Tibial nerve (tissue), 4 donors: ENCODE data around the gene ZBTB8B. TPM values are rescaled to one million over a fixed set of nuclear protein-coding genes. Genes with fewer than 3 reads are reported as not detected.
"Not testable (repeated sequence)": the region's sequence is repeated elsewhere in the genome, so short reads cannot be mapped to it uniquely, and the experiment has no call there.

Source experiments
- DNase-seq, 2 donors: peaks; one replicate each; pipeline ENCODE4 v3.0.0-alpha.2; 2019; ENCODE audit warnings: low spot score in 2 of 2
- H3K27ac ChIP-seq, 4 donors: fragments of 200-600 bp; sonication (generic) in 3 of 4; one replicate each; pipeline ENCODE4 v1.5.1; 2017 to 2019; ENCODE audit warnings: mild to moderate bottlenecking in 1 of 4
- H3K27me3 ChIP-seq, 2 donors: fragments of 200-600 bp; sonication (generic) in 1 of 2; one replicate each; pipeline versions ENCODE4 v1.5.1 to v1.6.0; 2017 to 2019
- H3K36me3 ChIP-seq, 3 donors: fragments of 200-600 bp; sonication (generic); one replicate each; pipeline ENCODE4 v1.5.1; 2018 to 2019
- H3K4me1 ChIP-seq, 4 donors: fragments of 200-600 bp; sonication (generic) in 3 of 4; one replicate each; pipeline ENCODE4 v1.5.1; 2017 to 2019
- H3K4me3 ChIP-seq, 4 donors: fragments of 200-600 bp; sonication (generic) in 3 of 4; one replicate each; pipeline ENCODE4 v1.5.1; 2017 to 2019; ENCODE audit warnings: mild to moderate bottlenecking in 1 of 4, moderate library complexity in 1 of 4
- H3K9me3 ChIP-seq, 4 donors: fragments of 200-600 bp; sonication (generic) in 3 of 4; one replicate each; pipeline ENCODE4 v1.5.1; 2017 to 2019
- CTCF ChIP-seq, 5 experiments: fragments of 200-600 bp in 3 of 5; fragments of 450-650 bp in 2 of 5; sonication (generic) in 3 of 5; IDR thresholded peaks; one replicate each; pipeline ENCODE4 v1.5.1; 2016 to 2019; ENCODE audit warnings: antibody characterized with exemption in 5 of 5, mild to moderate bottlenecking in 3 of 5, moderate library complexity in 2 of 5
- EP300 ChIP-seq, 2 donors: sonication (generic); formaldehyde crosslinking; IDR thresholded peaks; one replicate each; pipeline ENCODE4 v1.6.1; 2017; ENCODE audit warnings: antibody characterized with exemption in 2 of 2, mild to moderate bottlenecking in 1 of 2
- POLR2A ChIP-seq, 2 donors: fragments of 450-650 bp; IDR thresholded peaks; one replicate each; pipeline ENCODE4 v1.6.1; 2017; ENCODE audit warnings: antibody characterized with exemption in 2 of 2, mild to moderate bottlenecking in 2 of 2, moderate library complexity in 2 of 2
- WGBS, 2 donors: methylation state at CpG; one replicate each; pipeline ENCODE4 v1.1.5; 2018; 5-methylcytosine and 5-hydroxymethylcytosine counted together
- total RNA-seq, 4 donors: library from RNA; depleted of rRNA; stranded (reverse); fragments of >200 nt; gene quantifications; one replicate each; pipeline ENCODE4 v1.1.0, GENCODE V29; 2016

ZBTB8B gene
- total RNA-seq, 4 donors from 2014 or later: 0.21 TPM; not detected in 3

DNA sequence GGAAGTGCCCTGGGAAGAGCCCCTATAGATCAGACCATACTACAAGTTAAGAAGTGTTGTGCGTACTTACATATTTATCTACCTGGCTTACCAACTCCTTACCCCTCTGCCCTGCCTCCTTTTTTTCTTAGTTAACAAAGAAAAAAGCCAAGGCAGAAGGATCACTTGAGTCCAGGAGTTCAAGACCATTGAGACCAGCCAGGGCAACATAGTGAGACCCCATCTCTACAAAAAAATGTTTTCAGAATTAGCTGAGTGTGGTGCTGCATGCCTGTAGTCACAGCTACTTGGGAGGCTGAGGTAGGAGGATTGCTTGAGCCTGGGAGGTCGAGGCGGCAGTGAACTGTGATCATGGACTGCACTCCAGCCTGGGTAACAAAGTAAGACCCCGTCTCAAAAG lies 1.9 kb downstream of the ZBTB8B start:
- Histone ChIP-seq H3K9me3 (no peaks in the 10 kb centered on the region), H3K36me3 (no peaks in the 10 kb centered on the region), H3K4me3 (no peak overlapping the region), H3K4me1 (peaks cover 0 to 17% (median 11%) of the 10 kb centered on the region in 4 donors), H3K27me3 (peaks cover 0 to 59% of the 10 kb centered on the region in 2 donors), H3K27ac (no peak overlapping the region)
- TF ChIP-seq EP300 (IDR thresholded peaks at IDR 0.05) (no peak), CTCF (IDR thresholded peaks at IDR 0.05) (no peak), POLR2A (IDR thresholded peaks at IDR 0.05) (no peak)
- 94% methylated on average over 4 of the region's 4 CpGs for WGBS, 2 donors
- DNase-seq: no peak

DNA sequence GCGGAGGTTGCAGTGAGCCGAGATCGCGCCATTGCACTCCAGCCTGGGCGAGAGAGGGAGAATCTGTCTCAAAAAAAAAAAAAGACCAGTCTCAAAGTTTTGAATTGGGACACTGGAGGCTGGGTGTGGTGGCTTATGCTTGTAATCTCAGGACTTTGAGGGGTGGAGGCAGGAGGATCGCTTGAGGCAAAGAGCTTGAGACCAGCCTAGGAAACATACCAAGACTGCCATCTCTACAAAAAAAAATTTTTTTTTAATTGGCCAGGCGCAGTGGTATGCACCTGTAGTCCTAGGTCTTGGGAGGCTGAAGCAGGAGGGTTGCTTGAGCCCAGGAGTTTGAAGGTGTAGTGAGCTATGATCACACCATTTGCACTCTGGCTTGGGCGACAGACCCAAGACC lies 3.9 kb downstream of the ZBTB8B start:
- TF ChIP-seq EP300 (IDR thresholded peaks at IDR 0.05) (no peak), POLR2A (IDR thresholded peaks at IDR 0.05) (no peak), CTCF (IDR thresholded peaks at IDR 0.05) (no peak)
- WGBS, 2 donors: 93 to 94% methylated on average over 8 of the region's 8 CpGs
- Histone ChIP-seq H3K4me1 (peaks cover 0 to 17% (median 11%) of the 10 kb centered on the region in 4 donors), H3K27me3 (peaks cover 0 to 58% of the 10 kb centered on the region in 2 donors), H3K27ac (no peak overlapping the region), H3K36me3 (no peaks in the 10 kb centered on the region), H3K4me3 (no peak overlapping the region), H3K9me3 (no peaks in the 10 kb centered on the region)
- no peak for DNase-seq

GRCh38 chr1:32470431-32470830 lies 5.6 kb downstream of the ZBTB8B start:
- peaks cover 0 to 4% (median 2%) of the 10 kb centered on the region in 4 donors for H3K4me1 ChIP-seq
- TF ChIP-seq EP300 (IDR thresholded peaks at IDR 0.05) (no peak), POLR2A (IDR thresholded peaks at IDR 0.05) (no peak), CTCF (IDR thresholded peaks at IDR 0.05) (no peak)
- H3K27ac ChIP-seq: no peak overlapping the region
- H3K27me3 ChIP-seq: peaks cover 0 to 41% of the 10 kb centered on the region in 2 donors
- no peaks in the 10 kb centered on the region for H3K9me3 ChIP-seq
- WGBS, 2 donors: 84 to 87% methylated on average over 11 of the region's 11 CpGs
- H3K4me3 ChIP-seq: no peak overlapping the region
- no peak for DNase-seq
- H3K36me3 ChIP-seq: no peaks in the 10 kb centered on the region

DNA sequence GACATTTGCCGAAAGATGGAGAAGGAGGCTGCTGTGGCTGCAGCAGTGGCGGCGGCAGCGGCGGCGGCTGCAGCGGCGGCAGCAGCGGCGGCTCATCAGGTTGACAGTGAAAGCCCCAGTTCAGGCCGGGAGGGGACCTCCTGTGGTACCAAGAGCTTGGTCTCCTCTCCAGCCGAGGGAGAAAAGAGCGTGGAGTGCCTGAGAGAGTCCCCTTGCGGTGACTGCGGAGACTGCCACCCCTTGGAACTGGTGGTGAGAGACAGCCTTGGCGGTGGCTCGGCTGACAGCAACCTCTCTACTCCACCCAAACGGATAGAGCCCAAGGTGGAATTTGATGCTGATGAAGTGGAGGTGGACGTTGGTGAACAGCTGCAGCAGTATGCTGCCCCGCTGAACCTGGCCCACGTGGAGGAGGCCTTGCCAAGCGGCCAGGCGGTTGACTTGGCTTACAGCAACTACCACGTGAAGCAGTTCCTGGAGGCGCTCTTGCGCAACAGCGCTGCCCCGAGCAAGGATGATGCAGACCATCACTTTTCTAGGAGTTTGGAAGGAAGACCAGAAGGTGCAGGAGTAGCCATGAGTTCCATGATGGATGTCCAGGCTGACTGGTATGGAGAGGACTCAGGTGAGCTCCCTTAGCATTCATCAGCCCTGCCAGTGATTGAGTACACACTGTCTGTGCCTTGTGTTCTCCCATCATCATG lies 6.3 kb downstream of the ZBTB8B start:
- Histone ChIP-seq H3K4me1 (no peaks in the 10 kb centered on the region), H3K27me3 (peaks cover 0 to 34% of the 10 kb centered on the region in 2 donors), H3K27ac (no peak overlapping the region), H3K9me3 (no peaks in the 10 kb centered on the region), H3K36me3 (no peaks in the 10 kb centered on the region), H3K4me3 (no peak overlapping the region)
- no peak for DNase-seq
- WGBS, 2 donors: 69 to 75% methylated on average over 28 of the region's 28 CpGs
- TF ChIP-seq CTCF (IDR thresholded peaks at IDR 0.05) (no peak), POLR2A (IDR thresholded peaks at IDR 0.05) (no peak), EP300 (IDR thresholded peaks at IDR 0.05) (no peak)

DNA sequence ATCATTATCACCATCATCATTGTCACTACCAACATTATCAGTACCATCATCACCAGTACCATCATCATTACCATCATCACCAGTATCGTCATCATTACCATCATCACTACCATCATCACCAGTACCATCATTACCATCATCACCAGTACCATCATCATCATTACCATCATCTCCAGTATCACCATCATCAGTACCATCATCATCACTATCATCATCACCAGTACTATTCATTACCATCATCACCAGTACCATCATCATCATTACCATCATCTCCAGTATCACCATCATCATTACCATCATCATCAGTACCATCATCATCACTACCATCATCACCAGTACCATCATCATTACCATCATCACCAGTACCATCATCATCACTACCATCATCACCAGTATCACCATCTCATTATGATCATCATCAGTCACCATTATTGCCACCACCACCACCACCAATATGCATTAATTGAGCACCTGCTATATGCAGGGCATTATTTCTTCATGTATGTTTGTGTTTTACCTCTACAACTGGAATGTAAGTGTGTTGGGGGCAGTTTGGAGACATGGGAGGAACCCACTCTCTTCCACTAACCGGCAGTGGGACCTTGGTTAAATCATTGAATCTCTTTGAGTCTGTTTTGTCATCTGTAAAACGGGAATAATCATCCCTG lies 7.0 kb downstream of the ZBTB8B start:
- WGBS, 2 donors: 92 to 97% methylated on average over 3 of the region's 3 CpGs
- H3K27ac ChIP-seq: no peak overlapping the region
- no peaks in the 10 kb centered on the region for H3K9me3 ChIP-seq
- H3K4me1 ChIP-seq: no peaks in the 10 kb centered on the region
- DNase-seq: no peak
- H3K36me3 ChIP-seq: no peaks in the 10 kb centered on the region
- peaks cover 0 to 27% of the 10 kb centered on the region in 2 donors for H3K27me3 ChIP-seq
- TF ChIP-seq EP300 (IDR thresholded peaks at IDR 0.05): no peak
- TF ChIP-seq CTCF (IDR thresholded peaks at IDR 0.05): no peak
- no peak for TF ChIP-seq POLR2A (IDR thresholded peaks at IDR 0.05)
- H3K4me3 ChIP-seq: no peak overlapping the region

GRCh38 chr1:32472966-32473365 lies 8.1 kb downstream of the ZBTB8B start:
- H3K27me3 ChIP-seq: peaks cover 0 to 16% of the 10 kb centered on the region in 2 donors
- H3K27ac ChIP-seq, H3K4me3 ChIP-seq, H3K9me3 ChIP-seq, H3K4me1 ChIP-seq, H3K36me3 ChIP-seq, DNase-seq: not testable (repeated sequence)
- WGBS, 2 donors: 78 to 82% methylated on average over 11 of the region's 11 CpGs
